HepG2 (cell line): Measurements from ENCODE around the gene USP35. TPM values are rescaled to one million over a fixed set of nuclear protein-coding genes. Genes with fewer than 3 reads are reported as not detected.

Experiments used
- CBX5 ChIP-seq: sonication (generic); formaldehyde crosslinking; IDR thresholded peaks from 2 replicates; pipeline ENCODE4 v1.4.0; 2020; ENCODE audit warnings: missing genetic modification reagents, borderline replicate concordance
- ELF3 ChIP-seq: IDR thresholded peaks from 2 replicates; pipeline ENCODE4 v1.6.1; 2016; ENCODE audit warnings: missing genetic modification reagents, missing compliant biosample characterization
- ETV5 ChIP-seq: IDR thresholded peaks from 2 replicates; pipeline ENCODE4 v1.6.1; 2018; ENCODE audit warnings: missing biosample characterization, missing genetic modification reagents, inconsistent platforms, borderline replicate concordance
- FOXP4 ChIP-seq: sonication (generic); formaldehyde crosslinking; IDR thresholded peaks from 2 replicates; pipeline ENCODE4 v1.4.0; 2020; ENCODE audit warnings: missing genetic modification reagents
- SP140L ChIP-seq: sonication (generic); formaldehyde crosslinking; IDR thresholded peaks from 2 replicates; pipeline ENCODE4 v1.4.0; 2020; ENCODE audit warnings: missing genetic modification reagents, borderline replicate concordance
- ZNF639 ChIP-seq: conservative IDR thresholded peaks from 2 replicates; pipeline ENCODE4 v1.6.1; 2018; ENCODE audit warnings: missing genetic modification reagents
- ZNF746 ChIP-seq: sonication (generic); formaldehyde crosslinking; IDR thresholded peaks from 2 replicates; pipeline ENCODE4 v1.8.0; 2022; ENCODE audit warnings: mild to moderate bottlenecking, missing genetic modification reagents
- ZXDC ChIP-seq: sonication (generic); formaldehyde crosslinking; IDR thresholded peaks from 2 replicates; pipeline ENCODE4 v1.5.0; 2020; ENCODE audit warnings: mild to moderate bottlenecking, missing genetic modification reagents
- polyA plus RNA-seq, 8 experiments: library from polyadenylated mRNA; depleted of rRNA in 3 of 8; stranded (reverse) in 7 of 8; unstranded in 1 of 8; fragments of >200 nt; fragmentation: Illumina TruSeq in 4 of 8; extraction: Trizol in 4 of 8; gene quantifications; 2 replicates each; pipeline versions ENCODE4 v1.2.1 to v1.2.3, GENCODE V29; 2011 to 2016; ENCODE audit warnings: low read depth in 4 of 8, missing spikeins in 1 of 8, mixed read lengths in 1 of 8; ENCODE audit not compliant: insufficient read depth in 1 of 8
- total RNA-seq, 5 experiments: library from RNA; depleted of rRNA; stranded (reverse); fragments of >200 nt; fragmentation: Illumina TruSeq; extraction: Trizol; gene quantifications; 2 replicates each; pipeline ENCODE4 v1.2.3, GENCODE V29; 2016; ENCODE audit warnings: low read depth in 1 of 5
- TF ChIP-seq, protein P1 (sequence below): IDR thresholded peaks from 2 replicates; pipeline ENCODE4 v1.6.1; 2016; ENCODE audit warnings: low read depth, missing genetic modification reagents, missing compliant biosample characterization
- TF ChIP-seq, protein P2 (sequence below): sonication (generic); formaldehyde crosslinking; IDR thresholded peaks from 2 replicates; pipeline ENCODE4 v1.4.0; 2020; ENCODE audit warnings: missing genetic modification reagents

Gene USP35
- total and polyA plus RNA-seq, 2 of the 13 experiments (the other 11 are each of a cell fraction or from before 2014, with no cell fraction given), result 4.6 to 7.7 TPM

- TF ChIP-seq ZXDC (no peak), ZNF639 (CRISPR knock-in tag) (peak; percentile 38; the same call in 1 of the 2 replicates), FOXP4 (CRISPR knock-in tag) (peak; percentile 23; the same call in 1 of the 2 replicates), CBX5 (CRISPR knock-in tag) (peak; percentile 79), SP140L (peak; percentile 94; the same call in 1 of the 2 replicates), ELF3 (peak; percentile 76), ETV5 (CRISPR knock-in tag) (peak; percentile 81), ZNF746 (CRISPR knock-in tag) (peak; percentile 25; the same call in 1 of the 2 replicates)
- TF ChIP-seq, protein P1, sequence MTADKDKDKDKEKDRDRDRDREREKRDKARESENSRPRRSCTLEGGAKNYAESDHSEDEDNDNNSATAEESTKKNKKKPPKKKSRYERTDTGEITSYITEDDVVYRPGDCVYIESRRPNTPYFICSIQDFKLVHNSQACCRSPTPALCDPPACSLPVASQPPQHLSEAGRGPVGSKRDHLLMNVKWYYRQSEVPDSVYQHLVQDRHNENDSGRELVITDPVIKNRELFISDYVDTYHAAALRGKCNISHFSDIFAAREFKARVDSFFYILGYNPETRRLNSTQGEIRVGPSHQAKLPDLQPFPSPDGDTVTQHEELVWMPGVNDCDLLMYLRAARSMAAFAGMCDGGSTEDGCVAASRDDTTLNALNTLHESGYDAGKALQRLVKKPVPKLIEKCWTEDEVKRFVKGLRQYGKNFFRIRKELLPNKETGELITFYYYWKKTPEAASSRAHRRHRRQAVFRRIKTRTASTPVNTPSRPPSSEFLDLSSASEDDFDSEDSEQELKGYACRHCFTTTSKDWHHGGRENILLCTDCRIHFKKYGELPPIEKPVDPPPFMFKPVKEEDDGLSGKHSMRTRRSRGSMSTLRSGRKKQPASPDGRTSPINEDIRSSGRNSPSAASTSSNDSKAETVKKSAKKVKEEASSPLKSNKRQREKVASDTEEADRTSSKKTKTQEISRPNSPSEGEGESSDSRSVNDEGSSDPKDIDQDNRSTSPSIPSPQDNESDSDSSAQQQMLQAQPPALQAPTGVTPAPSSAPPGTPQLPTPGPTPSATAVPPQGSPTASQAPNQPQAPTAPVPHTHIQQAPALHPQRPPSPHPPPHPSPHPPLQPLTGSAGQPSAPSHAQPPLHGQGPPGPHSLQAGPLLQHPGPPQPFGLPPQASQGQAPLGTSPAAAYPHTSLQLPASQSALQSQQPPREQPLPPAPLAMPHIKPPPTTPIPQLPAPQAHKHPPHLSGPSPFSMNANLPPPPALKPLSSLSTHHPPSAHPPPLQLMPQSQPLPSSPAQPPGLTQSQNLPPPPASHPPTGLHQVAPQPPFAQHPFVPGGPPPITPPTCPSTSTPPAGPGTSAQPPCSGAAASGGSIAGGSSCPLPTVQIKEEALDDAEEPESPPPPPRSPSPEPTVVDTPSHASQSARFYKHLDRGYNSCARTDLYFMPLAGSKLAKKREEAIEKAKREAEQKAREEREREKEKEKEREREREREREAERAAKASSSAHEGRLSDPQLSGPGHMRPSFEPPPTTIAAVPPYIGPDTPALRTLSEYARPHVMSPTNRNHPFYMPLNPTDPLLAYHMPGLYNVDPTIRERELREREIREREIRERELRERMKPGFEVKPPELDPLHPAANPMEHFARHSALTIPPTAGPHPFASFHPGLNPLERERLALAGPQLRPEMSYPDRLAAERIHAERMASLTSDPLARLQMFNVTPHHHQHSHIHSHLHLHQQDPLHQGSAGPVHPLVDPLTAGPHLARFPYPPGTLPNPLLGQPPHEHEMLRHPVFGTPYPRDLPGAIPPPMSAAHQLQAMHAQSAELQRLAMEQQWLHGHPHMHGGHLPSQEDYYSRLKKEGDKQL, result 0 out of 2 replicates have a peak, but pooled peaks have one; percentile 12
- TF ChIP-seq, protein P2, sequence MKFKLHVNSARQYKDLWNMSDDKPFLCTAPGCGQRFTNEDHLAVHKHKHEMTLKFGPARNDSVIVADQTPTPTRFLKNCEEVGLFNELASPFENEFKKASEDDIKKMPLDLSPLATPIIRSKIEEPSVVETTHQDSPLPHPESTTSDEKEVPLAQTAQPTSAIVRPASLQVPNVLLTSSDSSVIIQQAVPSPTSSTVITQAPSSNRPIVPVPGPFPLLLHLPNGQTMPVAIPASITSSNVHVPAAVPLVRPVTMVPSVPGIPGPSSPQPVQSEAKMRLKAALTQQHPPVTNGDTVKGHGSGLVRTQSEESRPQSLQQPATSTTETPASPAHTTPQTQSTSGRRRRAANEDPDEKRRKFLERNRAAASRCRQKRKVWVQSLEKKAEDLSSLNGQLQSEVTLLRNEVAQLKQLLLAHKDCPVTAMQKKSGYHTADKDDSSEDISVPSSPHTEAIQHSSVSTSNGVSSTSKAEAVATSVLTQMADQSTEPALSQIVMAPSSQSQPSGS (CRISPR knock-in tag), result 0 out of 2 replicates have a peak, but pooled peaks have one; percentile 42
Measured at GRCh38 chr11:78139422-78140391, 49.0 kb upstream of the USP35 start, which contains the start of gene ALG8 (continued).
